Mesendoderm (in vitro differentiated cells): ENCODE data around the gene SAP30BP.

Experiments
- DNase-seq: peaks from one replicate; pipeline ENCODE4 v3.0.0; 2013
- H2AK5ac ChIP-seq: 2 replicates; pipeline ENCODE4 v1.6.1; 2013; ENCODE audit warnings: low read length, inconsistent platforms
- H2BK120ac ChIP-seq: 2 replicates; pipeline ENCODE4 v1.6.1; 2013; ENCODE audit warnings: low read depth, mild to moderate bottlenecking, low read length, moderate library complexity, mixed read lengths
- H2BK15ac ChIP-seq: replicated peaks from 2 replicates; pipeline ENCODE4 v1.6.1; 2013; ENCODE audit warnings: low read depth, mild to moderate bottlenecking, moderate library complexity
- H2BK5ac ChIP-seq: 2 replicates; pipeline ENCODE4 v1.6.1; 2013; ENCODE audit warnings: low read length, inconsistent platforms
- H3K18ac ChIP-seq: 2 replicates; pipeline ENCODE4 v1.6.1; 2013; ENCODE audit warnings: mild to moderate bottlenecking, low read length, mixed read lengths
- H3K23ac ChIP-seq: one replicate; pipeline ENCODE4 v1.6.1; 2013; ENCODE audit warnings: low read length
- H3K27ac ChIP-seq: 2 replicates; pipeline ENCODE4 v1.5.1; 2013; ENCODE audit warnings: low read depth, mild to moderate bottlenecking, inconsistent platforms, low read length, moderate library complexity
- H3K27me3 ChIP-seq: 2 replicates; pipeline ENCODE4 v1.6.1; 2013; ENCODE audit warnings: low read length, control low read depth, mild to moderate bottlenecking, inconsistent platforms; ENCODE audit not compliant: insufficient read depth, poor library complexity
- H3K36me3 ChIP-seq: 2 replicates; pipeline ENCODE4 v1.6.1; 2013; ENCODE audit warnings: low read length, inconsistent platforms; ENCODE audit not compliant: control insufficient read depth, insufficient read depth
- H3K4ac ChIP-seq: one replicate; pipeline ENCODE4 v1.6.1; 2013; ENCODE audit warnings: low read depth, mild to moderate bottlenecking, low read length, moderate library complexity
- H3K4me1 ChIP-seq: 2 replicates; pipeline ENCODE4 v1.6.1; 2013; ENCODE audit warnings: low read depth, low read length, inconsistent platforms; ENCODE audit not compliant: control insufficient read depth
- H3K4me2 ChIP-seq: 2 replicates; pipeline ENCODE4 v1.6.1; 2013; ENCODE audit warnings: low read length
- H3K4me3 ChIP-seq: 2 replicates; pipeline ENCODE4 v1.5.1; 2013; ENCODE audit warnings: mild to moderate bottlenecking, low read length
- H3K56ac ChIP-seq: one replicate; pipeline ENCODE4 v1.6.1; 2013; ENCODE audit warnings: low read length
- H3K79me1 ChIP-seq: 2 replicates; pipeline ENCODE4 v1.6.1; 2013; ENCODE audit warnings: low read length, inconsistent platforms
- H3K79me2 ChIP-seq: 2 replicates; pipeline ENCODE4 v1.6.1; 2013; ENCODE audit warnings: mild to moderate bottlenecking, low read length; ENCODE audit not compliant: control insufficient read depth, insufficient read depth
- H3K9ac ChIP-seq: 2 replicates; pipeline ENCODE4 v1.6.1; 2013; ENCODE audit warnings: low read length, inconsistent platforms
- H4K5ac ChIP-seq: one replicate; pipeline ENCODE4 v1.6.1; 2013; ENCODE audit warnings: low read length
- H4K8ac ChIP-seq: one replicate; pipeline ENCODE4 v1.6.1; 2013; ENCODE audit warnings: low read depth, mild to moderate bottlenecking, control low read depth, low read length, moderate library complexity
- WGBS: extraction: QIAGEN DNeasy Blood & Tissue Kit; methylation state at CpG from one replicate; pipeline ENCODE4 v1.1.7; 2013; ENCODE audit warnings: low lambda C conversion rate, missing lambda C conversion rate; ENCODE audit not compliant: insufficient coverage; ENCODE audit errors: extremely low coverage; 5-methylcytosine and 5-hydroxymethylcytosine counted together

SAP30BP gene

DNA sequence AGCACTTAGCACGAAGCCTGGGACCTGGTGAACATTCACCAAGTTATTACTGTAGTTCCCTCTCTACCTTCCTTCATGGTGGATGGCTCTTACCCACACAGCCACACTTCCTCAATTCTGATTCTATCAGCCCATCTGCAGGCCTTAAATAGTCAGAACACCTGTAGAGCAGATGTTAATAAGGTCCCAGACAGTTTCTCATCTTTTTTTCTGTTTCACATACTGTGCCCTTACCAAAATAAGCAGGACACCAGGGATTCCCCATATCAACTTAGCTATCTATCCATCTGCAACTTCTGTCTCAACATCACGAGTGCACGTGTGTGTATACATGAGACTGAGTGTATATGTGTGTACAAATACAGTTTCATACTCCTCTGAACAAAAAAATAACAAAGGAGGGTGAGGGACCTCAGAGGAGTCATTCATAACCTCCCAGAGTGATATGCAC is 3.0 kb upstream of the SAP30BP start:
- Histone ChIP-seq H3K79me2 (peaks cover 16% of the 10 kb centered on the region), H4K5ac (no peak overlapping the region), H3K4me3 (no peak overlapping the region), H3K79me1 (peaks cover 2% of the 10 kb centered on the region), H2BK15ac (no peak overlapping the region), H3K36me3 (peaks cover 2% of the 10 kb centered on the region), H2AK5ac (no peak overlapping the region), H3K9ac (no peak overlapping the region), H4K8ac (no peak overlapping the region), H3K4me1 (no peaks in the 10 kb centered on the region), H2BK5ac (no peak overlapping the region), H3K27me3 (no peaks in the 10 kb centered on the region), H3K18ac (no peak overlapping the region), H3K23ac (no peak overlapping the region), H3K27ac (no peak overlapping the region), H3K4ac (no peak overlapping the region), H2BK120ac (no peak overlapping the region), H3K56ac (no peak overlapping the region), H3K4me2 (no peak overlapping the region)
- DNase-seq: no peak
- WGBS: no CpG with 5 or more reads among the region's 3 CpGs

DNA sequence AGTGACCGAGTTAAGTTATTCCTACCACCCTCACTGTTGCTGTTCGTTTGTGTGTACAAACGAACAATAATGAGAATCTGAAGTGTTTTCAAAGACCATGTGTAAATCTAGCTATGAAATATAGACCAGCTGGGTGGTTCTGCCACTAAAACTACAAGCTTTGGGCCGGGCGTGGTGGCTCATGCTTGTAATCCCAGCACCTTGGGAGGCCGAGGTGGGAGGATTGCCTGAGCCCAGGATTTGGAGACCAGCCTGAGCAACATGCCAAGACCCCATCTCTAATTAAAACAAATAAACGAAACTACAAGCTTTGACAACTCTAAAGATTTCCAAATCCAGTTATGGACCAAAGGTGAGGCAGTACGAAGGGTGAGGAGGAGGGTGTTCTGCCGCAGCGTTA is 1.2 kb upstream of the SAP30BP start:
- WGBS: no CpG with 5 or more reads among the region's 10 CpGs
- H2BK120ac ChIP-seq: no peak overlapping the region
- H3K79me1 ChIP-seq: peaks cover 5% of the 10 kb centered on the region
- no peaks in the 10 kb centered on the region for H3K36me3 ChIP-seq
- H3K4me3 ChIP-seq: no peak overlapping the region
- H3K23ac ChIP-seq: no peak overlapping the region
- no peak overlapping the region for H3K27ac ChIP-seq
- H4K5ac ChIP-seq: no peak overlapping the region
- peaks cover 25% of the 10 kb centered on the region for H3K79me2 ChIP-seq
- no peaks in the 10 kb centered on the region for H3K4me1 ChIP-seq
- H3K18ac ChIP-seq: no peak overlapping the region
- no peak overlapping the region for H3K56ac ChIP-seq
- no peak overlapping the region for H2BK5ac ChIP-seq
- H3K9ac ChIP-seq: no peak overlapping the region
- H2AK5ac ChIP-seq: no peak overlapping the region
- DNase-seq: no peak
- no peak overlapping the region for H2BK15ac ChIP-seq
- H3K4ac ChIP-seq: no peak overlapping the region
- H3K4me2 ChIP-seq: peak overlapping the region; percentile 47
- no peaks in the 10 kb centered on the region for H3K27me3 ChIP-seq
- H4K8ac ChIP-seq: peak overlapping the region; percentile 89

DNA sequence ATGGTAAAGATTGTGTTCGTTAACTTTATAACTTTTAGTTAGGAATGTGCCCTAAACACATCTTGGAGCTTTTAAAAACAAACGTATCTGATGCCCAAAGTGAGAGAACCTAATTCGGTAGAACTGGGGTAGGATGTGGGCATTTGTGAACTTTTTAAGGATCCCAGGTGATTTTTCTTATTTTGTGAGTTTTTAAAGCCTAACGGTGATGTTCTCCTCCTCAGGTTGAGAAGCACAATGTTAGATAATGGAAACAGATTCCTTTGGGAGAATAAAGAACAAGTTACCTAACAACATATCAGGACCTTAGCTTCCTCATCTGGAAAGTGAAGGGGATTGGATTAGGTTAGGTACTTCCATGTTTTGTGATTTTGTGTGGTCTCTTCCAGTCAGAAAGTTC is 687 bp downstream of the SAP30BP start:
- Histone ChIP-seq H4K5ac (no peak overlapping the region), H3K18ac (no peak overlapping the region), H3K4me2 (peak overlapping the region; percentile 32), H2BK15ac (no peak overlapping the region), H2BK120ac (no peak overlapping the region), H3K36me3 (no peaks in the 10 kb centered on the region), H4K8ac (no peak overlapping the region), H3K23ac (no peak overlapping the region), H3K4me1 (no peaks in the 10 kb centered on the region), H2AK5ac (no peak overlapping the region), H3K79me2 (peaks cover 27% of the 10 kb centered on the region), H3K56ac (peak overlapping the region; percentile 95), H3K79me1 (peaks cover 9% of the 10 kb centered on the region), H3K4me3 (peak overlapping the region; percentile 83), H3K27ac (no peak overlapping the region), H2BK5ac (no peak overlapping the region), H3K9ac (peak overlapping the region; percentile 85), H3K4ac (no peak overlapping the region), H3K27me3 (no peaks in the 10 kb centered on the region)
- no CpG with 5 or more reads among the region's 4 CpGs for WGBS
- no peak for DNase-seq

DNA sequence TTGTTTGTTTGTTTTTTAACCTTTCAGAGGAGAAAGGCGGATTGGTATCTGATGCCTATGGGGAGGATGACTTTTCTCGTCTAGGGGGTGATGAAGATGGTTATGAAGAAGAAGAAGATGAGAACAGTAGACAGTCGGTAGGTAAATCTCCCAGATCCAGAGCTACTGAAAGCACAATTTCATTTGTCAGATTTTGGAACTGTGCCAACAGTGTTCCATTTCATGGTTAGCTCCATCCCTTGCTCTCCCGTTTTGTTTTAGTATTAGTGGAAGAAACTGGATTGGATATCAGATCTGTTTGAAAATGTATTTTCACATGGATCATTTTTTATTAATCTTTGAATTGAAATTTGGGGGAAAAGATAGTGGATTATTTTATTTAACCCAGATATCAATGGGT is 1.4 kb downstream of the SAP30BP start:
- no peak overlapping the region for H2BK5ac ChIP-seq
- no peak overlapping the region for H2AK5ac ChIP-seq
- no peak overlapping the region for H2BK120ac ChIP-seq
- H3K23ac ChIP-seq: no peak overlapping the region
- no peaks in the 10 kb centered on the region for H3K4me1 ChIP-seq
- H3K27me3 ChIP-seq: no peaks in the 10 kb centered on the region
- WGBS: no CpG with 5 or more reads among the region's 4 CpGs
- DNase-seq: no peak
- H3K36me3 ChIP-seq: no peaks in the 10 kb centered on the region
- no peak overlapping the region for H3K18ac ChIP-seq
- H3K56ac ChIP-seq: no peak overlapping the region
- H4K8ac ChIP-seq: no peak overlapping the region
- peak overlapping the region; percentile 18 for H3K9ac ChIP-seq
- H3K4ac ChIP-seq: no peak overlapping the region
- H3K4me3 ChIP-seq: no peak overlapping the region
- H3K4me2 ChIP-seq: no peak overlapping the region
- no peak overlapping the region for H4K5ac ChIP-seq
- peaks cover 27% of the 10 kb centered on the region for H3K79me2 ChIP-seq
- no peak overlapping the region for H3K27ac ChIP-seq
- H2BK15ac ChIP-seq: no peak overlapping the region
- peaks cover 9% of the 10 kb centered on the region for H3K79me1 ChIP-seq

DNA sequence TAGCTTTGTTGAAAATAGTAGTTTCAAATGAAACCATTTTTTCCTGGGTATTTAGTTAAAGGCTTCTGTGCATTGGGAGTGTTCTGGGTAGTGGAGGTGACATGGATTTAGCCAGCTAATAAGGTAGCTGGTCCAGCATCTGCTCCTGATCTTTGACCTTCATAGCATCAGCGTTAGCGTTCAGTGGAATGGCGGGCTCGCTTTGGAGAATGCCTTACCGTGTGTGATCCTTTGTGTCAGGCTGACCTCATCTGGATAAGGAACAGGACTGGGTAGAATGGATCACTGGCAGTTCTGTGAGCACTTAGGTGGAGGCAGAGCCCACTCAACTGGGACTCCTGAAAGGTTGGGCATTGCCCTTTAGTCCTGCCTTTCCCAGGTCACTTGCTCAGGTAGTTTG is 3.7 kb downstream of the SAP30BP start:
- H3K4me2 ChIP-seq: no peak overlapping the region
- H3K79me1 ChIP-seq: peaks cover 9% of the 10 kb centered on the region
- no peak overlapping the region for H3K23ac ChIP-seq
- H2BK120ac ChIP-seq: no peak overlapping the region
- H3K27me3 ChIP-seq: no peaks in the 10 kb centered on the region
- H3K27ac ChIP-seq: no peak overlapping the region
- no peak for DNase-seq
- no peaks in the 10 kb centered on the region for H3K4me1 ChIP-seq
- H2BK15ac ChIP-seq: no peak overlapping the region
- H3K79me2 ChIP-seq: peaks cover 27% of the 10 kb centered on the region
- no peak overlapping the region for H4K5ac ChIP-seq
- H3K36me3 ChIP-seq: no peaks in the 10 kb centered on the region
- no peak overlapping the region for H3K18ac ChIP-seq
- no peak overlapping the region for H3K56ac ChIP-seq
- H2BK5ac ChIP-seq: no peak overlapping the region
- H4K8ac ChIP-seq: no peak overlapping the region
- H3K4ac ChIP-seq: no peak overlapping the region
- no CpG with 5 or more reads among the region's 5 CpGs for WGBS
- H2AK5ac ChIP-seq: no peak overlapping the region
- no peak overlapping the region for H3K9ac ChIP-seq
- no peak overlapping the region for H3K4me3 ChIP-seq

DNA sequence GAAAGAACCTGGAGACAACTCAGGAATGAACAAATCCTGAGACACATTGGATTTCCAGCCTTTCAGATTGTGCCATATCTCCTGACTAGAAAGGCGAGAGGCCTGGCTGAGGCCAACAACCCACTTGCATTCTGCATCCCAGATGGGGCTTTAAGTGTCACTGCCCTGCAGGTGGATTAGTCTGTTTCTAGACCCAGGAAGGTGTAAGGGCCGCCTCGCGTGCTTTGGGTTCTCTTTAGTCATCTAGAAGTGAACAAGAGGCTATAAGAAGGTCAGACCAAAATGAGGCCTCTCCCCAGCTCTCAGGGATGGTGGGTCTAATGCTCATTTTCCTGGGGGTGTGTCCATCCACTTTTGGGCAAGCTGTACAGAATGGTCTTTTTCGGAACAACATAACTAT is 4.9 kb downstream of the SAP30BP start:
- H2BK5ac ChIP-seq: no peak overlapping the region
- no peak for DNase-seq
- H3K56ac ChIP-seq: no peak overlapping the region
- no peaks in the 10 kb centered on the region for H3K4me1 ChIP-seq
- no peaks in the 10 kb centered on the region for H3K27me3 ChIP-seq
- H3K79me1 ChIP-seq: peaks cover 9% of the 10 kb centered on the region
- no peak overlapping the region for H2BK120ac ChIP-seq
- no peak overlapping the region for H3K27ac ChIP-seq
- H3K4me2 ChIP-seq: no peak overlapping the region
- H3K9ac ChIP-seq: no peak overlapping the region
- no CpG with 5 or more reads among the region's 5 CpGs for WGBS
- no peak overlapping the region for H4K5ac ChIP-seq
- H3K18ac ChIP-seq: no peak overlapping the region
- H3K79me2 ChIP-seq: peaks cover 27% of the 10 kb centered on the region
- H3K4me3 ChIP-seq: no peak overlapping the region
- H2AK5ac ChIP-seq: no peak overlapping the region
- no peak overlapping the region for H3K23ac ChIP-seq
- no peak overlapping the region for H3K4ac ChIP-seq
- H2BK15ac ChIP-seq: no peak overlapping the region
- H3K36me3 ChIP-seq: no peaks in the 10 kb centered on the region
- H4K8ac ChIP-seq: no peak overlapping the region
